Left forelimb (tissue), 1 donor: ENCODE measurements around the gene SCRT2.

Experiments
- DNase-seq: peaks from one replicate; pipeline ENCODE4 v3.0.0-alpha.2; 2018; ENCODE audit warnings: low spot score

SCRT2 gene

DNA sequence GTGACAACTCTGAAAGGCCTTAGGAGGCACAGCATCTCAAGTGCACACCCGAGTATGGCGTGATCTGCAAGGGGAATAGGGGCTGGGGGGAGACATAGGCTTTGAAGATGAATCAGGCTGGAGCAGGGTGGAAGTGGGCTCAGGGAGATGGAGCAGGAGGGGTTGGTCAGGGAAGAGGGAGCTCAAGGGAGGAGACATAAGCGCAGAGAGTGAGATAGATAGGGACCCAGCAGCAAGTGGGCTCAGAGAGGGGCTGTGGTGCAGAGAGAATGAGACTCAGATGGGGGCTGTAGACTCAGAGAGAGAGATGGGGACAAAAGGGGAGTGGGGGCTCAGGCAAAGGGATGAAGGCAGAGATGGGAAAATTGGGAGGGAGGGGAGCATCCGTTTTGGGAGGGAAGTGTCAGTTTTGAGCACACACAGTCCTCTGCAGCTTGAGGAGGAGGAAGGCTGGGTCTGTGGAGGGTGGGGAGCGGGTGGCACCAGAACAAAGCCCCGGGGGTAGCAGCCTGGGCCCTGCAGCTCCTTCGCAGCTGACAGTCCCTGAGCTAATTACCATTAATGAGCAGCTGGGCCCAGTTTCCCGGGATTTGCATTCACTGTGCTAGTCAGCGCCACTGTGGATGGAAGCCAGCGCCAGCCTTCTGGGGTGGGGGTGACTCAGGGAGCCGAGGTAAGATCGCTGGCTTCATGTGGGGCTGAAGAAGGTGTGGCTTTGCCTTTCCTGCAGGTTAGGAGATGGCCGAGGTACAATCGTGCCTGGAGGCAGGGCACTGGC lies 41.3 kb downstream of the SCRT2 start:
- no peak for DNase-seq

DNA sequence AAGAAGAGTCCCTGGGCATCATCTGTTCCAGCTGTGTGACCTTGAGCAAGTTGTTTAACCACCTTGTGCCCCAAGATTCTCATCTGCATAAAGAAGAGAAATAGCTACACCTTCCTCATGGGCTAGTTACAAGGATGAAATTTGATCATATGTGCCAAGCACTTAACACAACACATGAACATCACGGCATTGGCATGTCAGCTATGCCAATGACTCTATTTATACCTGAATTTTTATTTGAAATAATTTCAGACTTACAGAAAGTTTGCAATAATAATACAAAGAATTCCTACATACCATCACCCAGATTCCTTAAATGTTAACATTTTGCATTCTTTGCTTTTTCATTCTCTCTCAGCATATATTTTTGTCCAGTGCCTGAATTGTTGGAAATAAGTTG lies 44.5 kb downstream of the SCRT2 start:
- DNase-seq, result no peak

DNA sequence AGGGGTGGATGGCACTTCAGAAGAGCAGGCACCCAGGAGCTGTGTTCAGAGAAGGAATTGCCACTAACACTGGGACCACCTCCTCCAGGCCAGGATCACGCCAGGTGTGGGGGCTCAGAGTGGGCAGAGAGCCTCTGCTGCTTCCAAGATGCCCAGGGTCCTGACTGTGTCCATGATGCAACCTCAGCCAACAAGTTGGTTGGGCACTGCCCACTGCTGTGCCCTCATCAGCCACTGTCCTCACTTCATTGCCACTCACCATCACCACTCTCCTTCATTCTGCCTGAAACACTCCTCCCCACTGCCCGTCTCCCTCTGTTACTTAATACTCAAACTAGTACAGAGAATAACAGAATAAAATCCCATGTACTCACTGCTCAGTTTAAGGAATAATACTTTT lies 49.0 kb downstream of the SCRT2 start:
- no peak for DNase-seq

DNA sequence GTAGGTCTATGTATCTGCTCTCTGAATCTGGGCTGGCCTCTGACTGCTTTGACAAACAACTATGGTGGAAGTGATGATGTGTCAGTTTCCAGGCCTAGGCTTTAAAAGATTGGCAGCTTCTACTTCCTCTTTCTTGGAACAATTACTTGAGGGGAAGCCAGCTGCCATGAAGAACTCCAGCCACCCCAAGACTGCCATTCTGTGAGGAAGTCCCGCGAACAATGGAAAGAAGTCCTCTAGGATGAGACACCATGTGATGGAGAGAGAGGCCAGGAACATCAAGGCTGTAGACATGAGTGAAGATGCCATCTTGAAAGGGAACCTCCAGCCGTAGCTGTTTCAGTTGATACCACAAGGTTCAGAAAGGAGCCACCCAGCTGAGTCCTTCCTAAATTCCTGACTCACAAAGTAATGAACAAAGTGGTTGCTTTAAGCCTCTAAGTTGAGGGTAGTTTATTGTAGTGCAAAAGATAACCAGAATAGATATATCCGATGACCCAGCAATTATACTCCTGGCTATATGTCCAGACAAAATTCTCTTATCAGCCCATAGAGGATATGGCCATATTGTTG lies 50.2 kb downstream of the SCRT2 start:
- DNase-seq, result no peak

DNA sequence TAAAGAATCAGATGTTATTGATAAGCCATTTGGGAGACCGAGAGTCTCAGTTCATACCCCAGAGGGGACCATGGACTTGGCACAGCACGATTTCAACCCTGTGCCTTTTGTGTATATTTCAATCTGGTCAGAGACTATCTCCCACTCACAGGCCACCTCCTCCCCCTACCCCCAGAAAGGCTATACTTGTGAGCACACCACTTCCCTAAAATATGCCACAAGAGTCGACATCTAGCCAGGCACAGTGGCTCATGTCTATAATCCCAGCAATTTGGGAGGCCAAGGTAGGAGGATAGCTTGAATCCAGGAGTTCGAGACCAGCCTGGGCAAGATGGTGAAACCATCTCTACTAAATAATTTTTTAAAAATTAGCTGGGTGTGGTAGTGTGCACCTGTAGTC lies 51.9 kb downstream of the SCRT2 start:
- DNase-seq, result no peak

DNA sequence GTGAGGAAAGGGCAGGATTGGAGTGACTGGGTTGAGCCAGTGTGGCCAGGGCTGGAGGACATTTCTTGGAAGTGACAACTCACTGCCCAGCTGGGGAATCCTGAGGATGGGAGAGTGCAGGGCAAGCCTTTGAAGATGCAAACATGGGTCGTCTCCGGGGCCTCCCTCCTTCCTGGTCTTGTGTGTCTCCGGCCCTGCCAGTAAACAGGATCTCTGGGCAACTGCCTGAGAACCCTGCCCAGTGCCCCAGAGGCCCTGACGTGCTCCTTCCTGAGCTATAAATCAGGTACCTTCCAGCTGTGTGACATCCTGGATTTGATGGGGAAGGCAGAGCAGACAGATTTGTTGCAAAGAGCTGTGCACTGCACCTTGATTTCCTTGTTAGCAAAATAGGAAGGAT lies 52.6 kb downstream of the SCRT2 start:
- no peak for DNase-seq

DNA sequence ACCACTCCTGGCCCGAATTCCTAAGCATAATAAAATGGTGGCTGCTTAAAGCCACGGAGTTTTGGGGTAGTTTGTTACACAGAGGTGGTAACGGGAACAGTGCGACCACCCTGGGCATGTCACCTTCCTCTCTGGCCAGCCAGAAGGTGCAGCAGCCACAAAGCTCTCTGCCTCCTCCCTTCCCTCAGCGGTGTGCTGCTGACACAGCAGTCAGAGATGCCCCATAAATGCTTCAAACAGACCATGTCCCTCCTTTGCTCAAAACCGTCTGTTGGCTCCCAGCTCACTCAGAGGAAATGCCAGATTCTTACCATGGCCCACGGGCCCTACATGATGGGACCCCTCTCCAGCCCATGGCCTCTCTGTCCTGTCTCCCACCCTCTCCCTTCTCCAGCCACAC lies 53.4 kb downstream of the SCRT2 start:
- no peak for DNase-seq

DNA sequence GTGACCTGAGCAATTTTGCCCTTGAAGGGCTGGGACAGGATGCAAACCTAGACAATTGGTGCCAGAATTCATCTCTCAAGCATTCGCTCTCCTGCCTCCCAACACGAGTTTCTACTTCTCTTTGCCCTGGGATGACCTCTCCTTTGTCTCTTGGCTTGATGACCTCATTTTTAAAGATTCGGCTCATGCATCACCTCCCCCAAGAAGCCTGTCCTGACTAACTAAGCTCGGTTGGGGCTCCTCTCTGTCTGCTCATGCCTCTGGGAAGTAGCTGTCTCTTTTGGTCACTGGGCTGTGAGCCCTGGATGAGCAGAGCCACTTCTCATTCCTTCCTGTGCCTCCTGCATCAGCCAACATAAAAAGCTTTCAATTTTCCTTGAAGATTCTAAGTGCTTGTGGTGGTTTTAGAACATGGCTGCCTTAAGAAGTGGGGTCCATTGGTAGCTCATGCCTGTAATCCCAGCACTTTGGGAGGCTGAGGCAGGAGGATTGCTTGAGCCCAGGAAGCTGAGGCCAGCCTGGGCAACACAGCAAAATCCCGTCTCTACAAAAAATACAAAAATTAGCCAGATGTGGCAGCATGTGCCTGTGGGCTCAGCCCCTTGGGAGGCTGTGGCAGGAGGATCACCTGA lies 54.4 kb downstream of the SCRT2 start:
- DNase-seq, result no peak

DNA sequence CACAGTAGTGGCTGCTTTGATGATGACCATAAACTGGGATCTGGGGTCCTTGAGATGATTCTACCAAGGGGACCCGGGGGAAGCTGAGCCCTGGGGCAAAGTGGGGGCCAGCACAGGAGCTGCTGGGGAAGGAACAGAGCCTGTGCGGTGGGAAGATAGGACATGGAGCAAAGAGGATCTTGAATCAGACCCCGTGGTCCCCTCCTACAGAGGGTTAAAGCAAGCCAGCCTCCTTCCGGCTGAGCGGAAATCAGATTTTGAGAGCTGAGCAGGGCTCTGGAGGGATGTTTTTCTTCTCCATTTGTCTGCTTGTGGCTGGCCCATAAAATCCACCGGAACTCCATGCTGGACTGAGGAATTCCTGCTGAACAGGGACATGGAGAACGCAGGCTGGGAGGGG lies 55.4 kb downstream of the SCRT2 start:
- no peak for DNase-seq

DNA sequence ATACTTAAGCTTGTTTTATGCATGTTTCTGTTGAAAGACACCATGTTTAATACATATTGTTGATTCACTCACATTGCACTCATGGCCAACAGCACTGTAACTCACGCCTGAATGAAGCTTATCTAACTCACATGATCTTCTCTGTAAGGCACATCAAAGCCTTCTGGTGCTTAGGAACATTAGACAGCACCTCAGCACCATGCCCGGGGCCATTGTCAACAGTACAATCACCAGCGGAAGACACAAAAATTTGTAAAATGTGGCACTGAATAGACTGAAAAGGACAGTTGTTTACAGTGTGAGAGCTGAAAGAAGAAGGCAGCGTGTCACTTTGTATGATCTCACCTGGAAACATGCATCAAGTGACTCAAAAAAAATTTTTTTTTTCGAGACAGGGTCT lies 56.6 kb downstream of the SCRT2 start:
- DNase-seq, result no peak

DNA sequence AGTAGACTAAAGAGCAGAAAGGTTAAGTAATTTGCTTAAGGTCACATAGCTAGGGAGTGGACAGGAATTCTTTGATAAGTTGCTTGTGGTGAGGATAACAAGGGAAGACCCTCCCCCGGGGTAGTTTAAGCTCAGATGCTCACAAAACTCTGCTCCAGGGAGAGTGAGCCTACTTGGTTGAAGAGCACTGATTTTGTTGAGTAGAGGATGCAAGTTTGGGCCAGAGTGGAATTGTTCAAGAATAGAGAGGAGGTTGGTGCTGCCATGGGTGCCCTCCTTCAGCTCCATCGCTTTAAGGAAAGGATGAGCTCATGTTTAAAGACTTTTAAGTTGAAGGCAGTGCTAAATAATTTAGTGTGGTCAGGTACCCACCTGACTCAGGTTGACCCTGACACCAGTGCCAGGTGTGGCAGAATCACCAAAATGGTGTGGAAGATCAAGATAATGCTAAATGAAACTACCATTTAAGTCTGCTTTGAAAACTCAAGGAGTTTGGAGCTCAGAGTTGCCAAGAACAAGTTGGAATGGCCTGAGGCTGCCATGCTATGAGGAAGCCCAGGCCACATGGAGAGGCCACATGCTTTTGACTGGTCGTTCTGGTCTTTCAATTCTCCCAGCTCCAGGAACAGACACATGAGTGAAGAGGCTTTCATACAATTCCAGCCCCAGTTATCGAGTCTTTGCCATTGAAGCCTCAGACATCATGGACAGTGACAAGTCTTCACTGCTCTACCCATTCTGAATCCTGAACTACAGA lies 57.5 kb downstream of the SCRT2 start:
- no peak for DNase-seq

DNA sequence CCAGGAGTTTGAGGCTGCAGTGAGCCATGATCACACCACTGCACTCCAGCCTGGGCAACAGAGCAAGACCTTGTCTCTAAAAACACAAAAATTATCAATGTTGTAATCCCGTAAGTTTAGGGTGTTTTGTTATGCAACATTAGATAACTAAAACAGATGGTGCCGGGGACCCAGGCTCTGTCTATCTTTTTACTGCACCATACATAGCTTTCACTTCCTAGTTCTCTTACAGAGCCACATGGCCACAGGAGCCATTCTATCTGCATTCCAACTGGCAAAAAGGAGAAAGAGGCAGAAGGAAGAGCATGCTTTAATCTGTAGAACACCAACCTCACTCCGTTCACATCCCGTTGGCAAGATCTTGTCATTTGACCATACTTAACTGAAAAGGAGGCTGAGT lies 60.1 kb downstream of the SCRT2 start:
- DNase-seq, result no peak

DNA sequence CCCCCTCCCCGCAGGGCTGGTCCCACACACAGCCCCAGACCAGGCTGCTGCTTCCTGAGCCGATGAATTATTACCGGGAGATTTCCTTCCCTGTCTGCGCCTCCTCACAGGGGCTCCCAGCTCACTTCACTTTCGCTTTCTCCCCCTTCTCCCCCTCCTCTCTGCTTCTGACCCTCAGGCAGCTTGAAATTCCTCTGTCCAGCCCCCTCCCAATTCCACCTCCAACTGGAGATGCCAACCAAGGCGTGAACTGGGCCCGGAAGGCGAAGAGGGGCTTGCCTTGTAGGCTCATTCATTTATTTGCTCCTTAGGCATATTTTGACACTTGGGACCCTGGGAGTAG lies 63.8 kb downstream of the SCRT2 start:
- no peak for DNase-seq
